ENCODE data around the gene EXOSC10.

Gene EXOSC10

GRCh38 chr1:11099310-11100148 lies at the start of gene EXOSC10:
Gene EXOSC10, minus strand, starts transcription at chr1:11099869. Its CDS starts 38 bp downstream, at chr1:11099831.
- DNase-seq (ENCODE audit: low spot score), result peak; percentile 94

GRCh38 chr1:11147197-11147770 lies 47.6 kb upstream of the EXOSC10 start:
- no peak for DNase-seq (ENCODE audit: low spot score)

- DNase-seq (ENCODE audit: low spot score), result no peak
These were observed 46.1 kb upstream of the EXOSC10 start for GRCh38 chr1:11145741-11146140.

- no peak for DNase-seq (ENCODE audit: low spot score)
These were observed 45.0 kb upstream of the EXOSC10 start for GRCh38 chr1:11144570-11145256.

DNA sequence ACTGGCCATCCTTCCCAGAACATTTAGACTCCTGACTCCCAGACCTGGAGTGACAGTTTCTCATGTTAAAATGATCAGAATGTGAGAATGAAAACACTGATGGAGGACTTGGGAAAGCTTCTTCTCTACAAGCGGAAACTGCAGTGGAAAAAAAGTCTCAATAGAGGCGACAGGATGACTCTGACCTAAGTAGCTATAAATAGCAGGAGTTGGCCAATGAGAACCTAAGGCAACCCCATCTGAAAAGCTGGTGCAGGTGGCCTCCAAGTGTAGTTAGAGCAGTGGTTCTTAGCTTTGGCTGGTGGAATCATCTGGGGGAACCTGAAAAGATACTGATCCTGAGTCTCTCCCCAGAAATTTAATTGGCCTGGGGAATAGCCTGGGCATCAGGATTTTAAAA lies 44.2 kb upstream of the EXOSC10 start:
- DNase-seq (ENCODE audit: low spot score), result no peak

DNA sequence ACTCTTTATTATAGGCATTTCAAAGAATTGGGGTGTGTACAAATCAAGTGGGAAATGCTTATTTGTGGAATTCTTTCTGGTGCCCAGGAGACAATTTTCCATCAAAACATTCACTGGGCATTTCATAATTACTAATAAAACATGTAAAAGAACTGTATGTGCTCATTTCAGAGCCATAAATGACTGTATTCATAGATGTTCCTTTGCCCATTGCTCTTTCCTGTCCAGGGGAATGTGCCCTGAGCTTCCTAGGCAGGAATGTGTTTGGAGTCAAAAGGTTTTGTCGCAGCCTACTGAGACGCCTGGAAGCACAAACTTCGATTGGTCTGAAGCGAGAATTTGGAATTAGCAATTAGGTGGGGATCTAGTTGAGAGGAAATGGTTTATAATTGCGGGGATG lies 43.7 kb upstream of the EXOSC10 start:
- no peak for DNase-seq (ENCODE audit: low spot score)

- DNase-seq (ENCODE audit: low spot score), result no peak
These were observed 43.1 kb upstream of the EXOSC10 start for GRCh38 chr1:11142618-11143391.

GRCh38 chr1:11138952-11139351 lies 39.3 kb upstream of the EXOSC10 start:
- DNase-seq (ENCODE audit: low spot score), result no peak

GRCh38 chr1:11138029-11138428 lies 38.4 kb upstream of the EXOSC10 start:
- no peak for DNase-seq (ENCODE audit: low spot score)

DNA sequence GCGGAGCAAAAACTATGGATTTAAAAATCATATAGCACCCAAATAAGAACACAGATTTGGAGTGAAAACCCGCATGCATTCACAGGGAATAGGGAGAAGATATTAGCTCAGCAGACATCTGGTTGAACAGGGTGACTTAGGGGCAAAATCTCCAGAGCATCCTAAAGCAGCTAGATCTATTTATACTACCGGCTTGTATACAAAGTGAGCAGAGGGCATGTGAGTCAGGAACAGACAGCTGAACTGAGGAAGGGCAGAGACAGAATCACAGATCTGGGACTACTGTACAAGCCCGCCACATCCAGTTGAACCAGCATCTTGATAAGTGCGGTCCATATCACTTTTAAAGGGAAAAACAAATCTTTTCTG lies 35.2 kb upstream of the EXOSC10 start:
- DNase-seq (ENCODE audit: low spot score), result no peak

- DNase-seq (ENCODE audit: low spot score), result peak; percentile 35
These were observed 34.7 kb upstream of the EXOSC10 start for GRCh38 chr1:11134251-11134897.

GRCh38 chr1:11132563-11133293 lies 33.1 kb upstream of the EXOSC10 start:
- no peak for DNase-seq (ENCODE audit: low spot score)

DNA sequence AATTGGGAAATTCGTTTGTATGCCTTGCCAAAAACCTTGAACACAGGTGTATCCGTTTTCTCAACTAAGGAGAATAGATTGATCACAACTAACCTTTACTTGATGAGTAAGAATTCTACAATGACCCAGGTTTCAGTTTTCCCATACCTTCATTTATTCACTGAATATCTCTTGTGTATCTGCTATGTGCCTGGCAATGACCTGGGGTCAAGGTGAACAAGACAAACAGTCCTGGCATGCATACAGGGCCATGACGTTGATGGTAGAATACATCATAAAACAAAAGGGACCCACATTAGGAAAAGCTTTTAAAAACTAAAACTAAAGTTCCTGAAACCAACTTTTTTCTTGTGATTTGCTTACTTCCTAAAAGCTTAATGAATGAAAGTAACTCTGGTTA lies 32.1 kb upstream of the EXOSC10 start:
- DNase-seq (ENCODE audit: low spot score), result no peak

- DNase-seq (ENCODE audit: low spot score), result no peak
These were observed 30.7 kb upstream of the EXOSC10 start for GRCh38 chr1:11130406-11130805.

DNA sequence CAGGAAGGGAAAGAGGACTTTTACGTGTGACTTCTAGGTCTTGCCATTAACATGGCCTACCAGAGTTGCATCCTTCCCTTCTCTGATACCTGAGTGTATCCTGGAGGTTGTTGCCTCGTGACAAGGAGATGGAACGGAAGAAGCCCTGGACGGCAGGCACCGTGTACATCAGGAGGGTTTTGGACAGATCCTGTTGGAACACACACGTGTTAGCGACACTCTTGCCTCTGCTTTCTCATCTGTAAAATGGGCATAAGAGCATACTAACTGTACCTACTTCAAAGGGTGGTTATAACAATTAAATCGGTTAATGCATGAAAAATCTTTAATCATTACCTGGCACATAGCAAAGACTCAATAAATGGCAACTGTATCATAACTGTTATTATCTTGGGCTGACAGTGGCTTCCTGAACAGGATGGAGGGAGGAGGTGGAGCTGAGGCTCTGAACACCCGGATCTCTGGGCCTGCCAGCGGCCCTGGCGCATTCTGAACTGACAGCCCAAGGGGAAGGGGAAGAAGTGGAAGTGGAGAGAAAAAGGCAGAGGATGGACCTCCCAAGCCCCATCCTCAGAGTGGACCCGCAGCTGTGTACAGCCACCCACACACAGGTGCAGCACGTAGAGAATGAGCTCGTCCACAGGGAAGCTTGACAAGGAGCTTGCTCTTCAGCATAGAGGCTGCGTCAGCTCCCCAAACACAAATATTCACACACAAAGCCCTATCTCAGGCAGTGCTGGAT lies 30.2 kb upstream of the EXOSC10 start:
- no peak for DNase-seq (ENCODE audit: low spot score)

DNA sequence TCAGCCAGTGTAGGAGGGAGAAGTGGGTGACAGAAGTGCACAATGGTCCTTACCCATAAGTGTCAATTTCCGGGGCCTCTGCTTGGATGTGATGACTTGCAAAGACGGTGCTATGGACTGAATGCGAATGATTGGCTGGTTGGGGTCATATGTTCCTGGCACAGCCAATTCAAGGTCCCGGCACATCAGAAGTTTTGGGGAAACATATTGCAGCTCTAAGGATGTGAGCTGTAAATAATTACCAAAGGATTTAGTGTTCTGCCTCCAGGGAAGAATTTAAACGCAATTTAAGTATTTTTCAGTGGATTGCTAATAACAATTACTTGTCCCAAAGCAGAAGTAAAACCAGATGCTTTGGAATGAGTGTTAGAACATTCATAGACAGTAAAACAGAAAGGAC lies 26.9 kb upstream of the EXOSC10 start:
- DNase-seq (ENCODE audit: low spot score), result no peak

- no peak for DNase-seq (ENCODE audit: low spot score)
These were observed 26.3 kb upstream of the EXOSC10 start for GRCh38 chr1:11125931-11126330.

DNA sequence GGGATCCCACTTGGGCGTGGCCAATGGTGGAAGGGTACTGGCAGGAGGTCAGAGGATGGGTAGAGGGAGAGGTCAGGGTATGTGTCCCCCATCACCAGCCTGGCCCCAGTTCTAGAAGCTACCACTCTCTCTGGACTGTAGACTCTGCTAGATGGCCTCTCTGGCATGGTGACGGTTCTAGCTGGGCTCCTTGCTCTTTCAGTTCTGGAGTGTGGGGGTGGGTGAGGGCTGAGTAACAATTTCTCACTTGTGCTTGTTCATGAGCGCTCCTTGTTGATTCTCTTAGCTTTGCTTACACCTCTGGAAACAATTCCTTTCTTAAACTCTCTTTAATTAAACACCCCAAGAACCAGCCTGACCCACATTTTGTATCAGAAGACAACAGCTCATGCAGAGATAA lies 25.3 kb upstream of the EXOSC10 start:
- no peak for DNase-seq (ENCODE audit: low spot score)

GRCh38 chr1:11116318-11116717 lies 16.6 kb upstream of the EXOSC10 start:
- no peak for DNase-seq (ENCODE audit: low spot score)

- no peak for DNase-seq (ENCODE audit: low spot score)
These were observed 15.3 kb upstream of the EXOSC10 start for GRCh38 chr1:11114966-11115365.

Data from COLO829 (cell line).